ENCODE data around the gene AP3D1.

DNA sequence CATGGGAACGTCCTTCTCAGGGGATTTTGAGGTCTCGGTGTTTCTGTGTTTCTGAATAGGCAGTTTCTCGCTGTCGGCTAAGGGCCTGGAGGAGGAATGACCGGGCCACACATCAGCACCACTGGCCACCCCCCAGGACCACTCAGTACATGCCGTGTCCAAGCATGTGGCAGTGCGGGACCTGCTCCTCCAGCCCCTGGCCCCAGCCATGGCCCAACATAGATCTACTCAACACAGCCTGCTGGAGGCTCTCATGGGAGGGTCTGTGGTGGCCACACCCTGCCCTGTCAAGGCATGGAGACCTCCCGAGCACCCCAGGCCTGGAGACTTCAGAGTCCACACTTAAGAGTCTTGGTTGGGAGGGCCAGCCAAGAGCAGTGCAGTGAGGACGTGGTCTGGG, 37.1 kb downstream of the AP3D1 start:
- TF ChIP-seq, protein P1, sequence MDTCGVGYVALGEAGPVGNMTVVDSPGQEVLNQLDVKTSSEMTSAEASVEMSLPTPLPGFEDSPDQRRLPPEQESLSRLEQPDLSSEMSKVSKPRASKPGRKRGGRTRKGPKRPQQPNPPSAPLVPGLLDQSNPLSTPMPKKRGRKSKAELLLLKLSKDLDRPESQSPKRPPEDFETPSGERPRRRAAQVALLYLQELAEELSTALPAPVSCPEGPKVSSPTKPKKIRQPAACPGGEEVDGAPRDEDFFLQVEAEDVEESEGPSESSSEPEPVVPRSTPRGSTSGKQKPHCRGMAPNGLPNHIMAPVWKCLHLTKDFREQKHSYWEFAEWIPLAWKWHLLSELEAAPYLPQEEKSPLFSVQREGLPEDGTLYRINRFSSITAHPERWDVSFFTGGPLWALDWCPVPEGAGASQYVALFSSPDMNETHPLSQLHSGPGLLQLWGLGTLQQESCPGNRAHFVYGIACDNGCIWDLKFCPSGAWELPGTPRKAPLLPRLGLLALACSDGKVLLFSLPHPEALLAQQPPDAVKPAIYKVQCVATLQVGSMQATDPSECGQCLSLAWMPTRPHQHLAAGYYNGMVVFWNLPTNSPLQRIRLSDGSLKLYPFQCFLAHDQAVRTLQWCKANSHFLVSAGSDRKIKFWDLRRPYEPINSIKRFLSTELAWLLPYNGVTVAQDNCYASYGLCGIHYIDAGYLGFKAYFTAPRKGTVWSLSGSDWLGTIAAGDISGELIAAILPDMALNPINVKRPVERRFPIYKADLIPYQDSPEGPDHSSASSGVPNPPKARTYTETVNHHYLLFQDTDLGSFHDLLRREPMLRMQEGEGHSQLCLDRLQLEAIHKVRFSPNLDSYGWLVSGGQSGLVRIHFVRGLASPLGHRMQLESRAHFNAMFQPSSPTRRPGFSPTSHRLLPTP (IDR thresholded peaks at IDR 0.05; ENCODE audit: borderline replicate concordance, extremely low read depth, insufficient read length) = no peak
- no peak for TF ChIP-seq ESRRA (IDR thresholded peaks at IDR 0.05; ENCODE audit: borderline replicate concordance, low read depth)
